Activated CD4-positive, alpha-beta T cell treated with anti-CD3 and anti-CD28 coated beads, Interleukin-10, Interleukin-2, amounts not matched to agents 100 ng/mL and 50 ng/mL, durations not matched to agents 16 hours and 8 hours (primary cell): ENCODE data around the gene INTS1.
"Not testable (repeated sequence)": the region's sequence is repeated elsewhere in the genome, so short reads cannot be mapped to it uniquely, and the experiment has no call there.

Source experiments
- DNase-seq: peaks from one replicate; pipeline ENCODE4 v3.0.0-alpha.2; 2020

The INTS1 gene

DNA sequence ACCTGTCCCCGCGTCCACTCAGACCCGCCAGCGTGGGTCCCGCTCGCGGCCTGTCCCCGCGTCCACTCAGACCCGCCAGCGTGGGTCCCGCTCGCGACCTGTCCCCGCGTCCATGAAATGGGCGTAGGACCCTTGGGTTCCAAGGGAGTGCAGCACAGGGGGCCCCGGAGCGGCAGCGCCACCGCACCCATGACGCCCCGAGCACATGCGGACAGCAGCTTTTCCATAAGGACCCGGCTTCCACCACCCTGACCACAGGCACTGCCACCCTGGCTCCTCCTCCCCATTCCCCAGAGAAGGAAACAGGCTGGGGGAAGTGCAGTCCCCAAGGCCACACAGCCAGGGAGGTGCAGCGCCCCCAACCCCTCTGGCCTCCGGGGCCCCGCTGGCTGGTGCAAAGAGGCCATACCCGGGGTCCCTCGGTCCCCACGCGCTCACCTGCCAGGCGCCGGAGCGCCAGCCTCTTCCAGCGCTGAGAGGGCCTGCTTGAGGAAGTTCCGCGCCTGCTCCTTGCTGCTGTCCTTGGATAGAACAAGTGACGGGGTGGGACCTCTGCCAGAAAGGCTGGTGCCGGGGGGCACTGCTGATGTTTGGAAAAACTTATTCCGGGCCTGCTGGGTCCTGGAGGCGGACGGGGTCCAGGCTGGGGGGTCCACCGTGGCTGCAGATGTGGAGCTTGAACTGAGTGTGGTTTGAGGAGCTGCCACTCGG, 59.8 kb downstream of the INTS1 start:
- no peak for DNase-seq

DNA sequence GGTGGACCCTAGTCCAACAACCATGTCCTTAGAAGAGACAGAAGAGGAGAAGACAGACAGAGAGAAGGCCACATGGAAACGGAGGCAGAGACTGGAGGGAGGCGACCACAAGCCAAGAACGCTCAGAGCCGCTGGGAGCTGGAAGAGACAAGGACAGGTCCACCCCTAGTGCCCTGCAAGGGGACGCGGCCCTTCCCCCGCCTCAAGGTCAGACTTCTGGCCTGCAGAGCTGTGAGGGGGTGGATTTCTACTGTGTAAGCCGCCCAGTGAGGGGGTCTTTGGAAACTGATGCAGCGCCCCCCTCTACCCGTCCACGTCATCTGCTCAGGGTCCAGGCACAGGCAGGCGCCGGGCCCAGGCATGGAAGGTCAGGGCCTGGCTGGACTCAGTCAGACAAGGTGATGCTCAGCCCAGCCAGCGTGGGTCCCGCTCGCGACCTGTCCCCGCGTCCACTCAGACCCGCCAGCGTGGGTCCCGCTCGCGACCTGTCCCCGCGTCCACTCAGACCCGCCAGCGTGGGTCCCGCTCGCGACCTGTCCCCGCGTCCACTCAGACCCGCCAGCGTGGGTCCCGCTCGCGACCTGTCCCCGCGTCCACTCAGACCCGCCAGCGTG, 60.5 kb downstream of the INTS1 start:
- not testable (repeated sequence) for DNase-seq

DNA sequence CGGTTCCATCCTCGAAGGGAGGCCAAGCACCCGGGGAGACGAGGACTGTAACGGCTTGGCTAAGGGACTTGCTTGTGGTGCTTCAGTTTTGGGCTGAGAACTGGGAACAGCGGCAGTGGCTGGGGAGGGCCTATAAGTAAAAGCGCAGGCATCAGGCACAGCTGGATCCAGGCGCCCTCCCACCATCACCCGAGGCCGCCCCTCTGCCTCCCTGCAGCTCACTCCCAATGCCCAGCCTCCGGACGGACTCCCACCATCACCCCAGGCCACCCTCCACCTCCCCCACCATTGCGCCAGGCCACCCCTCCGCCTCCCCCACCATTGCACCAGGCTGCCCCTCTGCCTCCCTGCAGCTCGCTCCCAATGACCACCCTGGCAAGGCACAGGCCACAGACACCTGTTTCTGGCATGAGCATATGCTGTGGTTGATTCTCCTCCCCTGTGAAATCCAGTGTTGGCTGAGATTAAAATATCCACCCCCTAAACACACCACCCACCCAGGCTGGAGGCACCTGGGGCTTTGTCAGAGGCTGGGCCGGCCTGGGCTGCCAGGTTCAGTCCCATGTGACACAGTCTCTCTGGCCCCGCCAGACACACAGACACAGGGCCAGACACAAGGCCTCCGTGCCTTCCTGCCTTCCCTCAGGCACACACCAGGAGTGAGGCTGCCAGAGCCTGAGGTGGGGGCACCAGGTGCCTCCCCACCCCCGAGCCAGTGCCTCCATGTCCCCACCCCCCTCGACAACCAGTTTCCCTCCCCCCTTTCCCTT, 61.6 kb downstream of the INTS1 start:
- no peak for DNase-seq

DNA sequence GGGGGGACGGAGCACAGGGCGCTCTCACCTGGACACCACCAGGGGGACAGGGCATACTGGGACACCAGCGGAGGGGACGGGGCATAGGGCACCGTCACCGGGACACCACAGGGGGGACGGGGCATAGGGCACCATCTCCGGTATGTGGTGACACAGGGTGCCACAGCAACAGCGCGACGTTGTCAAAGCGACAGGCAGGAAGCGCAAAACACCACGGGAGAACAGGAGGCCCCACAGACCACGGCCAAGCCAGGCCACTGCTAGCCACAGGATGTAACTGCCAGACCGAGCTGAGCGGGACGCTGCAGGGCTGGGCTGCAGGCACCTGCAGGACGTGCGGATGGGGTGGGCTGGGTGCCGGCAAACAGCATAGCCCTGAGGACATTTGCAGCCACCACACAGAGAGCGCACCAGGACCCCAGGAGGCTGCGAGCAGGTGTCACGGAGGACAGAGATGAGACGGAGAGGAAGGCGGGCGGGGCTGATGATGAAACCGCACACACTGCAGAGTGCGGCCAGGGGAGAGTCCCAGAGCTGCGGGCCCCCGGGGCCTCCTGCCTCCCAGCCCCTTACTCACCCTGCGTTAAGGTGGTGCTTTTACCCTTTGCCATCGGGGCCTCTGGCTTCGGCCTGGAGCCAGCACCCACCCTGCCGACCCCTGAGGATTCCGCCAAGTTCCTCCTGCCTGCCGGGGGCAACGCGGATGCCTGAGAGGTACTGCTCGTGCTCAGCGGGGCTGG, 62.4 kb downstream of the INTS1 start:
- no peak for DNase-seq

DNA sequence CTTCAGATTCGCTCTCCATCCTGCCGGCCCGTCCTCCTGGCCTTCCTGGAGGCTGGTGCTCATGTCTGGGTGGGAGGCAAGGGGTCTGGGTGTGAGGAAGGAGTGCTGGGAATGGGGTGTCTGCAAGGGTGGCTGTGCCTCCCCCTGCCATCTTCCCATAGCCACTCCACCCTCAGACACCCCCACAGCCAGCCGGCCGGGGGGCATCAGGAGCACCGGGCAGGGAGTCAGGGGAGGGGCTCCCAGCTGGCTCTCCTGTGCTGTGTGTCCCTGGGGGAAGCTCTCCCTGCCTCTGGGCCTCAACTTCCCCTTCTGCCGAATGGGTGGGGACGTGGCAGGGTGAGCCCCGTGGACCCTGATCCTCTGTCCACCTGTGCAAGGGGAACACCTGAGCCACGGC, 63.6 kb downstream of the INTS1 start:
- DNase-seq = no peak

DNA sequence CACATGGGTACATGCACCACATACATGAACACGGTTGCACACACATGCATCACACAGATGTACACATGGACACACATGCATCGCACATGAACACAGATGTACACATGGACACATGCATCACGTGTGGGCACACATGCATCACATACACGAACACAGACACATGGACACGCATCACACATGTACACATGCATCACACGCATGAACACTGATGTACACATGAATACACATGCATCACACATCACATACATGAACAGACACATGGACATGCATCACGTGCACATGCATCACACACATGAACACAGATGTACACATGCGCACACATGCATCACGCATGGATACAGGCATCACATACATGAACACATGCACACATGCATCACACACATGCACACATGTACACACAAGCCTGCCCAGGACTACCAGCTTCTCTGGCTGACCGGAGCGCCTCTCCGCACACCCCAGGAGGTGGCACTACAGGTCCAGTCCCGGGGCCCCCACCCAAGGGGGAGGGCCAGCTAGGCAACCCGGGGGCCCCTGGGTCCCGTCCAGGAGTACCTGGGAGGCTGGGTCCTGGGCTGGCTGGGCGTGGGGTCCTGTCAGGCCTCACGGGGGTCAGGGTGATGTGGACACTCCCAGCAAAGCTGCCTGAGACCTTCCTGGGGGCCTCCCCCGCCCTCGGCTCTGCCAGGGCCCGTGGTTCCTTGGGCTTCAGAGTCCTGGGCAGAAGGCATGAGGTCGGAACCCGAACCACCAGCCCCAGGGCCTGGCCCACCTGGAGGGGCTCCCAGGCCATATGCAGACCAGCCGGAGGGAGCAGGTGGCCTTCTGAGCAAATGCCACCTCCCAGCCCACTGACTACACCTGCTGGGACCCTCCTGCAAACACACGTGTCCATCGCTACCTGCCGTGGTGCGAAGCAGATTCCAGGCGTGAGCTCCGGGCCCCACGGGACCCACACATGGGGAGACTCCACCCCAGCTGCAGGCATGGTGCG, 64.5 kb downstream of the INTS1 start:
- no peak for DNase-seq

DNA sequence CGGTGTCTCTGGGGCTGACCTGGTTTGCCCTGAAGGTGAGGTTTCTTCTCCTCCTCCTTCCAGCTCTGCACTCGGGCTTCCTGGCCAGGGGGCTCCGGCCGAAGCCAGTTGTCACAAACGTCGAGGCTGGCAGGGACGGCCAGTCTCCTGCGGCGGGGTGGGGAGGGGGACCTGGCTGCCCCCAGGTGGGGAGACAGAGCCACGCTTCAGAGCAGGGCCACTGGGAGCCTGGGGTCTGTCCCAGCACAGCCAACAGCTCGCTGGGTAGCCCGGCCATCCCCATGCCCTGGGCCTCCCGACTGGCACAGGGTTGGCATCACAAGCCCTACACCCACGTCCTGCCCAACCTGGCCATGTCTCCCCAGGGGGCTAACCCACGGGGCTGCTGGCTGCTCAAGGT, 65.4 kb downstream of the INTS1 start:
- no peak for DNase-seq

DNA sequence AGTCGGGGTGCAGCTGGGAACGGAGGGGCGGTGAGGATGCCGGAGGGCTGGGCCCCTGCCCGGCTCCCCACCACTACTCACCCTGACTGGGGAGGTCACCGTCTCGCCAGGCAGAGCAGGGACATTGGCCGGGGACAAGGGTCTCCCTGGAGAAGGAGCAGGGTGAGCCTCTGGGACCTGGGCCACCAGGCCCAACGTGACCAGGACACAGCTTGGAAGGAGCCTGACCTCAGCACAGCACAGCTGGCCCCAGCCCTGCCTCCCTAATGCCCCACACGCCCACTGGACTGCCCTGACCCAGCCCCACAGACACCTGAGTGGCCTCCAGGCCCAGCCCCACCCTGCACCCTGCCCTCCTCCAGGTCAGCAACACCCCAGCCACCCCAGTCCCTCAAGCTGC, 66.0 kb downstream of the INTS1 start:
- DNase-seq = no peak

DNA sequence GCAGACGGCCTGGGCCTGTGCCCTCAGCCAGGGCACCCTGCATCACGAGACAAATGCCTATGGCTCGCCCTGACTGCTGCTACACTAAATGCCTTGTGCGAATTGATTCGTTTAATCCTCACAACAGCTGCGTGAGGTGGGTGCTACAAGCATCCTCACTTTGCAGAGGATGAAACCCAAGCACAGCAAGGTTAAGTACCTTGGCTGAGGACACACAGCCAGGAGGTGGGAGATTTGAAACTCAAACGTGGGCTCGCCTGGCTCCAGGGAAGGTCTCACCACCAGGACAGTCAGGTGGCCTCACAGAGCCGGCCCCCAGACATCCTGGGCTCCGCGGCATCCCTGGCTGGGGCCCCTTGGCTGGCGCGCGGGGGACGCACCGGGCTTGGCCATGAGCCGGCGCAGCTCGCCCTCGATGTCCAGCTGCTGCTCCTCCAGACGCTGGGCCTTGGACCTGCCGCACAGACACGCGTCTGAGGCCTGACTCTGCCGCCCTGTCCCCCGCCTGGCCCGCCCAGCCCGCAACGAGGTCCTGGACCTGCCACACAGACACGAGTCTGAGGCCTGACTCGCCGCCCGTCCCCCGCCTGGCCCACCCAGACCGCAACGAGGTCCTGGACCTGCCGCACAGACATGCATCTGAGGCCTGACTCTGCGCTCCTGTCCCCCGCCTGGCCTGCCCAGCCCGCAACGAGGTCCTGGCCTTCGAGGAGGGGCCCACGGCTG, 66.9 kb downstream of the INTS1 start:
- DNase-seq = no peak

DNA sequence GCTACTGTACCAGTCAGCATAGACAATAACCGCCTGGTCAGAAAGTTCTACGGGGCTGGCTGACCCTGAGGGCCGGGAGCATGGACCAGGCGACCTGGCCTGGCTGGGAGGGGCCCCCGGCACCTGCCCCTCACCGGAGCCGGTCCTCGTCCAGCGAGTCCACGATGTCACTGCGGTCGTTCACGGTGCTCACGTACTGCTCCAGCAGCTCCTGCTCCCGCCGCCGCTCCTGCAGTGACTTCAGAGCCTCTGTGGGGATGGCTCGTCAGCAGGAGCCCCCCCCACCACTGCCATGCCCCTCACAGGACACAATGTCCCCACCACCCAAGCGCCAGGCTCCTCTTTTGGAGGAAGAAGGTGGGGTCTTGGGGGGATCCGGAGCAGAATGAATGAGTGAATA, 67.6 kb downstream of the INTS1 start:
- no peak for DNase-seq

DNA sequence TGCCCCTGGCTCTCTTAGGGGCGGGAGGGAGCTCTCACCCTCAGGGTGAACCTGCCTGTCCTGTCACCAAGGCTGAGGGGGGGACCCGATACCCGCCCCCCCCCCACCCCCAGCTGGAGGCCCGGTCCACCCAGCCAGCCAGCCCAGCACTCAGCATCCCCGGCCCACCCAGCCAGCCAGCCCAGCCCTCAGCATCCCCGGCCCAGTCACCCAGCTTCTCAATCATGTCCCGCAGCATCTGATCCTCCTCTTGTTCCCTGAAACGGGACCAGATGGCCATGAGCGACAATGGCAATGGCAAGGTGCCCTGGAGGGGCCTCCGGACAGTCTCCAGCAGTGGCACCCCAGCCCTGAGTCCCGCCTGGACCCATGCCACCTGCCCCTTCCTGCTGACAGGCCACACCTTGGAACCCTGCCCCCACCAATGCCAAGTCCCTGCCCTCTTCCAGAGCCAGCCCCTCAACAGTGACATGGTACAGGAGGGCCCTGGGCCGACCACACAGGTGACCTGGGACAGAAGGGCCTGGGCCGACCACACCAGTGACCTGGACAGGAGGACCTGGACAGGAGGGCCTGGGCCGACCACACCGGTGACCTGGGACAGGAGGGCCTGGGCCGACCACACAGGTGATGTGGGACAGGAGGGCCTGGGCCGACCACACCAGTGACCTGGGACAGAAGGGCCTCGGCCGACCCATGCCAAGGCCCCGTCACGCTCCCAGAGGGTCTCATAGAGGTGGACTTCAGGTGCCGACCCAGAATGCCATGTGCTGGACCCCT, 69.1 kb downstream of the INTS1 start:
- no peak for DNase-seq

DNA sequence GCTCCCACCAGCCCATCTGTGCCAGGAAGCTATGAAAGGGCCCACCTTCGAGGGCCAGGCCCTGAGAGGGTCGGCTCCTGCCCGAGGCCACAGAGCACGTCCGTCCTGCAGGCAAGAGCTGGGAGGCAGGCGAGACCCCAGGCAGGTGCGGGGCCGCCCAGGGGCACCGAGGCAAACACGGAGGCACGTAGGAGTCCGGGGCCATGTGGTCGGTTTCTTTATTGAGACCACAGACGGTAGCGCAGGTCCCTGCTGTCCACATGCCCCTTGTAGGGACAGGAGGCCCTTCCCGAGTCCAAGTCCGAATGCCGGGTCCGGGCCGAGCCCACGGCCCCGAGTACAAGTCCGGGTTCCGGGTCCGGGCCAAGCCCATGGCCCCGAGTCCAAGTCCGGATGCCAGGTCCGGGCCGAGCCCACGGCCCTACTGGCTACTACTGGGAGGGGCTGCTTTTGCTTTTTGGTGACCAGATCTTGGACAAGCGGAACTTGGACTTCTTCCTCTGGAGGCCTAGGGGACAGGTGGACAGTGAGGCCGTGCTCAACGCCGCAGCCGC, 69.9 kb downstream of the INTS1 start:
- DNase-seq = no peak

DNA sequence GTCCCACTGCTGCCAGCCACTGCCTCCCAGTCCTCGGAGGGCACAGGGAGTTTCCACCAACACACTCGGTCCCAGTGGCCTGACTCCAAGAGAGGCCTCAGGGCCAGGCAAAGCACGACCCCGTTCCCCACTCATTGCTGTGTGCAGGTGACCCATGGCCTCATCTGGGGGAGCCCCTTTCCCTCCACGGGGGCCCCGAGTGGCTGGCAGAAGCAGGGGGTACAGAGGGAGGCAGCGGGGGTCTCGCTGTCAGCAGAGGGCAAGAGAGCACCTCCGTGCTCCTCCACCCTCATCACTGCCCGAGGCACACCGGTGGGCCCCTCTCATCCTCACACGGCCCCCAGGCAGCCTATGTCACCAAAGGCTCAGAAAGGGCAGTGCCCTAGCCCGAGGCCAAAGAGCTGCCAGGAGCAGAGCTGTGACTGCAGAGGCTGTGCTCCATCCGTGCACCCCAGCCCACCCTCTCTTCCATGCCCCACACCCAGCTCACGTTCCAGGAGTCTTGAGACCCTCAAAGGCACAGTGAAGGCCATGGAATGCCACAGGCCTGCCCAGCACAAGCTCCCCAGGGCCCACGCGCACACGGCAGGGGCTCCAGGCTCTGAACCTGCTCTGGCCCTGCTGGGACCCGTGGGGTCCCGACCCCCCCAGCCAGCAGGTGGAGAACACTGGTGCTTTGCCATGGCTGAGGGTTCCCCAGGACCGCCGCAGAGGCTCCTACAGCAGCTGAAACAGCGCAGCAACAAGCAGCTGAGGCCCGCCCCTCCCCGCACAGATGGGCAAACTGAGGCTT, 70.9 kb downstream of the INTS1 start:
- DNase-seq = no peak

DNA sequence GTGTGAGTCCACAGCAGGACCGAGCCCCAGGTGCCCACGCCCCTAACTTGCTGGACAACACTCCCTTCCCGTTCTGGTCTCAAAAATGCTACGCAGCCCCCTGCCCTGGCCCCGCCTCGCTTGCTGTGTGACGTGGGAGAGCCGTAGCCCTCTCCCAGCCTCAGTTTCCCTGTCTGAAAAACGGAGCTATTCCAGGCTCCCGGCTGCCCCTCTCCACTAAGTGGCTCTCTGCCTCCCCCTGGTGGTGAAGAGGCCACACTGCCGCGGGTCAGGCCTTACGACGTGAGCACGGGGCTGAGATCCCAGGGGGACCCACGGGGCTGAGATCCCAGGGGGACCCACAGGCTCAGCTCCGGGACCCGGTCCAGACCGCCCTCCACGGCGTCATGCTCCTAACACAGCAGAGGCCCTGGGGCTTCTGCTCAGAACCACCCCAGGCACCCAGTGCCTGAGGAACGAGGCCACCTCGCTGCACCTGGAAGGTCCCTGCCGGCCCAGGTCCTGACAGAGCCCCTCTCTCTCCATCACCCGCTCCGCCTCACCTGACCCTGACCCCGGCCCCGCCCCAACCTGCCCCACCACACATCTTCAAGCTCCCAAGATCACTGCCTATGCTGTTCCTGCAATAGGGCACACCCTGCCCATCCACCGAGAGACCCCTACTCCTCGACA, 71.6 kb downstream of the INTS1 start:
- DNase-seq = peak; percentile 81

DNA sequence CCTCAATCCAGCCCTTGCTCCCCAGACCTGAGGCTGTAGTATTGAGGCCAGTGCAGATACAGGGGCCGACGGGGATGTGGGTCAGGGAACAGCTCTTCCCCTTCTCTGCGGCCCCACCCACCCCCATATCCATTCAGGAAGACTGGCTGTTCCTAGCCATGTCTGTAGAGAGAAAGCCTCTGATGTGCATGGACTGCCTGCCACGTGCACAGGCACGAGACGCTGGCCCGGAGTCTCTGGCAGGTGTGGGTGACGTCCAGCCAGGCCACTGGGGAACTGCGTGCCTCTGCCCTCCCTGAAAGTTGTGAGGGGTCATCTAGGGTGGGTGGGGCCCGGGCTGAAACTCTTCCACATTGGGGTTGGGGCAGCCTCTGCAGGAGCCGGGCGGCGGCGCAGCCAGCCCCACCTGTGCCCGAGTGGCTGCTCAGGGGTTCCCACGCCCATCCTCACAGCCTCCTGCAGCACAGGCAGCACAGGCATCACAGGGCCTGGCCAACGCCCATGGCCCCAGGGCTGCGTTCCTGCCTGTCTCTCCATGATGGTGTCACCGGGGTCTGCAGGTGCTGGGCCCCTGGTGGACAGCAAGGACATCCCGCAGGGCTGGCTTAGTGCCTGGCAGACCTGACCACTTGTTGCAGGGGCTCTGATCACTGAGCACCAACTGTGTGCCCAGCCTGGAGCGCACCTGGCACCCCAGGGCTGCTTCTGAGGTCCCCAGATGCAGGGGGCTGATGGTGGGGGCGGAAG, 72.4 kb downstream of the INTS1 start:
- DNase-seq = no peak

DNA sequence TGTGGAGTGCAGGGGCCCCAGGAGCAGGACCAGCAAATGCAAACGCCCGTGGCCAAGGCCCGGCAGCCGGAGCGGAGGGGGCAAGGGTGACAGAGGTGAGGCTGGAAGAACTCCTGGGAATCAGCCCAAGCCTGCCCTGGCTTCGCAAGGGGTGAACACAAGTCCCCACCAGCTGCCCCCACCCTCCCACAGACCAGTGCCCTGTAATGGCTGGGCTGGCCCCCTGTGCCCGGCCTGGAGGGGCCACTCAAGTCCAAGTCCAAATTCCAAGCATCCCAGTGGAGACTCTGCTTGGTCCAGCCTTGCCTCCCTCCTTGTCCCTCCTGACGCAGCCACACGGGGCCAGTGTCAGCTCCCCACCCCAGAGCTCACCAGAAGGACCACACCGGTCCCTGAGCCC, 73.0 kb downstream of the INTS1 start:
- DNase-seq = no peak

DNA sequence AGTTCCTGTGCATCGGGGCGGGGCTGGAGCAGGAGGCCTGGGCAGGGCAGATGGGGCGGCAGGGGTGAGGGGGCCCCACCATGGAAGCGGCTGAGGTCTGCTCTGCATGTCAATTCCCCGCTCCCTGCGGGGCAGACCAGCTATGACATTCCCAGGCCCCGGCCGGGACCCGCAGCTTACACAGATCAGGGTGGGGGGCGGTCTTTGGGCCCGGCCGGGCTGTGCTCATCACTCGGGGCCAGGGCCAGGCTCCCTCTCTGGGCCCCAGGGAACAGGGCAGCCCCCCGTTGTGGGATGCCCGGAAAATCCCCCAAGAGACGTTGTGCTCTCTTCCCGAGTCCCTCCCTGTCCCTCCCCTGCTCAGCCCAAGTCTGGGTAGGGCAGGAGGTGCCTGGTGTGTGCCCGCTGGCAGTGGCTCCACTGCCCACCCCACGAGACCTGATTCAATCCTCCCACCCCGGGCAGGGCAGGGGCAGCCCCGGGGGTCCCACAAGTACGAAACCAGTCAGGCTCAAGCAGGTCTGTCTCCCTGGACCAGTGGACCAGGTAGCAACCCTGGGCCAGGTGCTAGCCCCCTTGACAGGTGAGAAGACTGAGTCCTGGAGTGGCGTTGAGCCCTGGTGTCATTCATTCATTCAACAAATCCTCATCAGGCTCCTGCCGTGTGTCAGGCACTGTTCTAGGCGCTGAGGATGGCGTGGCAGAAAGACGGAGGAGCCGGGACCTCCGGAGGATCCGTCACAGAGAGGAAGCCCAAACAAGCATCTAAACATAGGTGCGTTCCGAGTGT, 73.9 kb downstream of the INTS1 start:
- DNase-seq = no peak
